GM10248 (cell line): ENCODE data around the gene IKZF2.

Experiments used
- CTCF ChIA-PET: fragments of 300-600 bp; sonication (Branson Sonifier 250); formaldehyde crosslinking; extraction: SDS; loops from one replicate; lab custom pipeline; 2021; ENCODE audit warnings: antibody characterized with exemption; lab: Yijun Ruan, JAX
- POLR2A ChIA-PET: fragments of 350-650 bp; sonication (Branson Sonifier 250); formaldehyde crosslinking; extraction: SDS; loops from one replicate; lab custom pipeline; 2020; ENCODE audit warnings: antibody characterized with exemption; lab: Yijun Ruan, JAX
- DNase-seq: peaks from one replicate; pipeline ENCODE4 v3.0.0; 2012; ENCODE audit errors: extremely low spot score
- TF ChIP-seq, protein P1 (sequence below): IDR thresholded peaks from 2 replicates; pipeline ENCODE4 v1.5.1; 2012; ENCODE audit warnings: mild to moderate bottlenecking, low read depth; ENCODE audit errors: extremely low read depth, missing control alignments, control extremely low read depth

Gene IKZF2

DNA sequence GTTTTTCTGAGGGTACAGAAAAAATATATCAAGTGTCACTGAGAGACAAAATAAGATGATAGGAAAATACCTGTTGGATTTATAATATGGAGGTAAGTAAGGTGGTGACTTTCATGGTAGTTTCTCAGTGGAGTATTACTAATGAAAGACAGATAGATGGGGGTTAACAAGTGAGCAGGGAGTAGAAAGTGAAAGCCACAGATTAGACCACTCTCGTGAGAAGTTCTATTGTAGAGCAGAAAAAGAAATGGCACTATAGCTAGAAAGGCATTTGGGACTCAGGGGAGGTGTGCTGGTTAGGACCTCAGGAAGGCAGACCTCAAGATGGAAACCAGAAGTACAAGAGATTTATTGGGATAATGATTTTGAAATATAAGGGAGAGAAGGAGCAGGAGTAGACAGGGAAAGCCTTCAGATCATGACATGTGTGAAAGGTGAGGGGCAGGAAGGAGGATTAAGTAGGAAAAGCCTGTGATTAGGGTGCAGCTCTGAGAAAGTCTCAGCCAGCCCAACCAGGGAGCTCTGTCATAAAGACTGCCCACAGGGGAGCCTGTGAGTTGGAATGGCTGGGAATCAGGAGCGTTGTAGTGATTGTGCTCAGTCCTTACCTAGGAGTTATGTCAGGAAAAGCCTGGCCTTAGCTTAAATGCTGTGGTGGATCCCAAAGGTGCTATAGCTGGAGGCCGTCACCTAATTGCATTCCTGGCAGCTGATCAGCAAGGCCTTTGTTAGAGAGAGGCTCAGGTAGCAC lies 198.1 kb downstream of the IKZF2 start:
- ChIA-PET CTCF (interaction anchor here (1.0 to 1.3 kb wide), 2 partner anchors 14 to 176 kb away, joined by 3 to 4 read pairs; no protein-coding TSS in a partner anchor), POLR2A (no interaction called here)
- TF ChIP-seq, protein P1, sequence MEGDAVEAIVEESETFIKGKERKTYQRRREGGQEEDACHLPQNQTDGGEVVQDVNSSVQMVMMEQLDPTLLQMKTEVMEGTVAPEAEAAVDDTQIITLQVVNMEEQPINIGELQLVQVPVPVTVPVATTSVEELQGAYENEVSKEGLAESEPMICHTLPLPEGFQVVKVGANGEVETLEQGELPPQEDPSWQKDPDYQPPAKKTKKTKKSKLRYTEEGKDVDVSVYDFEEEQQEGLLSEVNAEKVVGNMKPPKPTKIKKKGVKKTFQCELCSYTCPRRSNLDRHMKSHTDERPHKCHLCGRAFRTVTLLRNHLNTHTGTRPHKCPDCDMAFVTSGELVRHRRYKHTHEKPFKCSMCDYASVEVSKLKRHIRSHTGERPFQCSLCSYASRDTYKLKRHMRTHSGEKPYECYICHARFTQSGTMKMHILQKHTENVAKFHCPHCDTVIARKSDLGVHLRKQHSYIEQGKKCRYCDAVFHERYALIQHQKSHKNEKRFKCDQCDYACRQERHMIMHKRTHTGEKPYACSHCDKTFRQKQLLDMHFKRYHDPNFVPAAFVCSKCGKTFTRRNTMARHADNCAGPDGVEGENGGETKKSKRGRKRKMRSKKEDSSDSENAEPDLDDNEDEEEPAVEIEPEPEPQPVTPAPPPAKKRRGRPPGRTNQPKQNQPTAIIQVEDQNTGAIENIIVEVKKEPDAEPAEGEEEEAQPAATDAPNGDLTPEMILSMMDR: no peak
- peak; percentile 29 for DNase-seq

DNA sequence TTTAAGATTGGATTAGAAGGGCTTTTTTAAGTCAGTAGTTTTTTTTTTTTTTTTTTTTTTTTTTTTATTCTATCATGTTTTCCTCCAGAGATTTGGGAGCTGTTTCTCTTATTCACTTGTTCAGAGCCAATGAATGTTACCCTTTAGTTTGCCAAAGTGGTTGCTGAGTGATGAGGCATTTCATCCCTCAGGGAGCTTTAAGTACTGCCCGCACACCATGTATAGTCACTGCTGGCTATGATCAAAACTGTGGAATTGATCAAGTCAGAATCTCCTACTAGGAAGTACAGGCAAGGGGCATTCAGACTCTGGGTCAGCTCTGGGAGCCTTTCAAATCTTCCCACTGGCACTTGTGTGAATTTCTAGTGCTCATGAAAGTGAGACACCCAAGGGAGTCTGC lies 201.6 kb downstream of the IKZF2 start:
- DNase-seq: no peak
- ChIA-PET POLR2A (no interaction called here), CTCF (interaction anchor here (1.0 kb wide), 1 partner anchor 13 kb away, joined by 3 read pairs; no protein-coding TSS in a partner anchor)
- TF ChIP-seq, protein P1: no peak
